ENCODE measurements around the gene NELFB.

DNA sequence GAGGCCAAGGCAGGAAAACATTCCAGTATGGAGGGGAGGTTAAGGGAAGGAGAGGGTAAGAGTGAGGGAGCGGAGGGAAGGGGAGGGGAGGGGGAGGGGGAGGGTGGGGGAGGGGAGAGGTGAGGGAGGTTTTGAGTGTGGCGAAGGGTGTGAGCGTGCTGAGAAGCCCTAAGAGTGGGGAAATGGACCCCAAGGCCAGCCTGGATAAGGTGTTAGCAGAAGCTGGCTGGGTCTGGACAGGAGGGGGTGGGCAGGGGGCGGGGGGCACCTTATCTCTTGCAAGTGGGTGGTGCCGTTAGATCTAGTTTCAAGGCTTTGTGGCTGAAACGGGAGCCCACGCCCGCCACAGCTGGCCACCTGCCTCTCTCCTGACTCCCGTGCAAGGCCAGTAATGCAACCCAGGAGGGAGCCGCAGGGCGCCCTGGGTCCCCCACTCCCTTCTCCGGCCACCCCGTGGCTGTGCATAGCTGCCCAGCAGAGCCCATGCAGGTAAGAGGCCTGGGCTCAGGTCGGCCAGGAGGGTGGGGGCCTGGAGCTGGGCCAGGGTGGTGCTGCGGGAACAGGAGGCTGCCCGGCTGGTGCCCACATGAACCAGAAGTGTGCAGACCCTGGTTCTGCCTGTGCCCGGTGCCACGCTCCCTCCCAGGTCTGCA lies 27.1 kb upstream of the NELFB start:
- no peak for TF ChIP-seq RAD21 (IDR thresholded peaks at IDR 0.05; ENCODE audit: low read depth)
- TF ChIP-seq EGR1 (IDR thresholded peaks at IDR 0.05): no peak
- no peak for TF ChIP-seq CREB1 (IDR thresholded peaks at IDR 0.05; ENCODE audit: low read depth)
- no peak for TF ChIP-seq TAF1 (IDR thresholded peaks at IDR 0.05; ENCODE audit: low read depth)
- no peak for TF ChIP-seq TEAD4 (IDR thresholded peaks at IDR 0.05)
- no peak for TF ChIP-seq MAX (IDR thresholded peaks at IDR 0.05)
